Measurements from ENCODE around the gene TRAF1.

GRCh38 chr9:120919843-120920805 is 6.5 kb downstream of the TRAF1 start:
- TF ChIP-seq CTCF (IDR thresholded peaks at IDR 0.05; ENCODE audit: low read depth, low read length) (no peak), EZH2phosphoT487 (IDR thresholded peaks at IDR 0.05; ENCODE audit: low read depth) (no peak)
